Measurements from ENCODE around the gene PCSK2.

- TF ChIP-seq, protein P1, sequence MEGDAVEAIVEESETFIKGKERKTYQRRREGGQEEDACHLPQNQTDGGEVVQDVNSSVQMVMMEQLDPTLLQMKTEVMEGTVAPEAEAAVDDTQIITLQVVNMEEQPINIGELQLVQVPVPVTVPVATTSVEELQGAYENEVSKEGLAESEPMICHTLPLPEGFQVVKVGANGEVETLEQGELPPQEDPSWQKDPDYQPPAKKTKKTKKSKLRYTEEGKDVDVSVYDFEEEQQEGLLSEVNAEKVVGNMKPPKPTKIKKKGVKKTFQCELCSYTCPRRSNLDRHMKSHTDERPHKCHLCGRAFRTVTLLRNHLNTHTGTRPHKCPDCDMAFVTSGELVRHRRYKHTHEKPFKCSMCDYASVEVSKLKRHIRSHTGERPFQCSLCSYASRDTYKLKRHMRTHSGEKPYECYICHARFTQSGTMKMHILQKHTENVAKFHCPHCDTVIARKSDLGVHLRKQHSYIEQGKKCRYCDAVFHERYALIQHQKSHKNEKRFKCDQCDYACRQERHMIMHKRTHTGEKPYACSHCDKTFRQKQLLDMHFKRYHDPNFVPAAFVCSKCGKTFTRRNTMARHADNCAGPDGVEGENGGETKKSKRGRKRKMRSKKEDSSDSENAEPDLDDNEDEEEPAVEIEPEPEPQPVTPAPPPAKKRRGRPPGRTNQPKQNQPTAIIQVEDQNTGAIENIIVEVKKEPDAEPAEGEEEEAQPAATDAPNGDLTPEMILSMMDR (IDR thresholded peaks at IDR 0.05): no peak
- no peak for TF ChIP-seq POLR2A (IDR thresholded peaks at IDR 0.05)
Observed at GRCh38 chr20:17248224-17248623, 21.4 kb downstream of the PCSK2 start.
